ENCODE results near the gene SLC6A18. TPM values are rescaled to one million over a fixed set of nuclear protein-coding genes. Genes with fewer than 3 reads are reported as not detected.
A peak's percentile ranks its signal among the peaks of the same experiment; 100 is the strongest.

Gene SLC6A18
- total RNA-seq, 1 donor from 2014 or later = not detected

GRCh38 chr5:1201327-1202025 is 23.7 kb upstream of the SLC6A18 start, which contains the start of gene SLC6A19:
SLC6A19 (plus strand) TSS chr5:1201595; CDS start chr5:1201651, 56 bp downstream.
- DNase-seq (ENCODE audit: missing footprints) (peak; percentile 63), ATAC-seq (no peak)
- intact Hi-C loops (cut with DNase I) = no loop called here

DNA sequence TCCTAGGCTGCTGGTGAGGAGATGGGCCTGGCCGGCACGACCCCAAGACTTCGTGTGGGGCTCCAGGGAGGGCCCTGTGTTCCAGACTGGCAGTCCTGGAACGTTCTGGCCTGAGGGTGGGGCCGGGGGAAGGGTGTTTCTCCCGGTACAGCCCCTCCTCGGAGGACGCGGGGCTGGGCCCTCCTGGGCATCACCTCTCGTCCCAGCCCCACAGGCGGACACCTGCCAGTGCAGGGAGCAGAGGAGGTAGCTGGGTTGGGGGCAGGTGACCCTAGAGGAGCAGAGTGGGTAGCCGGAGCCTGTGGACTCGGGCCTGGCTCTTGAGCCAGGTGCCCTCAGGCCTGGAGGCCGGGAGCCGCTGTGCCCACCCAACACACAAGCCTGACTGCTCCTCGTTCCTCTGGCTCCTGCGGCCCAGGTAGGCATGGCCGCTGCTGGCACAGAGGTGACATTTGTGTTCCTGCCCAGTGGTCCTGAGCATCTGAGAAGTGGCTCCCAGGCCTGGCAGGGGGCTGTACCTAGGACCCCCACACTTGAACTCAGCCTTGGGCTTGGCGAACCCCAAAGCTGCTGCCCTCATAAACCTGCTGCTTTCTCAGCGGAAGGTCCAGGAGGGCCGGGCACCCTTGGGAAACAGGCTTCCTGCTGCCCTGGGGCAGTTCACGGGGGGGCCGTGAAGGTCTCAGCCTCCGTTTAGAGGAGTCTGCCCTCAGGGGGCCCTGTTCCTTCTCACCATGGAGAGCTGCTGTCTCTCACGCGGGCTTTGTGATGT is 23.0 kb upstream of the SLC6A18 start:
- DNase-seq (ENCODE audit: missing footprints) = peak; percentile 39
- no peak for ATAC-seq
- intact Hi-C loops (cut with DNase I) = no loop called here

GRCh38 chr5:1202798-1203185 is 22.4 kb upstream of the SLC6A18 start:
- DNase-seq (ENCODE audit: missing footprints) (peak; percentile 18), ATAC-seq (no peak)
- intact Hi-C loops (cut with DNase I) = no loop called here

DNA sequence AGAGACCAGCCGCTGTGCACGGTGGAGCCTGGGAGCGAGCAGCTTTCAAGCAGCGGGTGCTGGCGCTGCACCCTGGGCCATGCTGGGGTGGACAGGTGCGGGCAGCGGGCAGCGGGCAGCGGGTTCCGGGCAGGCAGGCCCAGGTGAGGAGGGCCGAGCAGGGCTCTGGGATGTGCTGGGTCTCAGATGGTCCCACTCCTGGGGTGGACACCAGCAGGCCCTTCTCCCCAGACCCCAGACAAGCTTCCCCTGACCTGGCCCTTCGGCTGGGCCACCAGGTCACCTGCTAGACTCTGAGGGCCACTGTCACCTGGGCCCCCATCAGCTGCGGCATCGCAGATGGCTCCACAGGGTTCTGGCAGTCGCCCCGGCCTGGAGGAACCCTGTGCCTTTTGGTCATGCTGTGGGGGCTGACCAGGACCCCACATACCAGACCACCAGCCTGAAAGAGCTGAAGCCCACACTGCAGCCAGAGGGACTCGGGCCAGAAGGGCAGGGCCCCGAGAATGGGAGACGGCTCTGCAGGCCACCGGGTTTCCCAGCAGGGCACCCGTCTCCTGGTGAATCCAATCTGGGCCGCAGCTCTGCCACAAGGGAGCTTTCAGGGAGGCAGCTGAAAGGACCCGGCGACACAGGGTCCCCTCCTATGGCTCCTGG is 21.7 kb upstream of the SLC6A18 start:
- intact Hi-C loops (cut with DNase I) = no loop called here
- ATAC-seq (no peak), DNase-seq (ENCODE audit: missing footprints) (peak; percentile 65)

GRCh38 chr5:1203968-1204692 is 21.1 kb upstream of the SLC6A18 start:
- ATAC-seq = no peak
- peak; percentile 31 for DNase-seq (ENCODE audit: missing footprints)
- intact Hi-C loops (cut with DNase I) = no loop called here

GRCh38 chr5:1204693-1205242 is 20.4 kb upstream of the SLC6A18 start:
- no peak for ATAC-seq
- DNase-seq (ENCODE audit: missing footprints) = no peak
- intact Hi-C loops (cut with DNase I) = no loop called here

- DNase-seq (ENCODE audit: missing footprints) = no peak
- intact Hi-C loops (cut with DNase I) = no loop called here
- ATAC-seq = no peak
Measured at GRCh38 chr5:1205255-1206180, 19.7 kb upstream of the SLC6A18 start.

DNA sequence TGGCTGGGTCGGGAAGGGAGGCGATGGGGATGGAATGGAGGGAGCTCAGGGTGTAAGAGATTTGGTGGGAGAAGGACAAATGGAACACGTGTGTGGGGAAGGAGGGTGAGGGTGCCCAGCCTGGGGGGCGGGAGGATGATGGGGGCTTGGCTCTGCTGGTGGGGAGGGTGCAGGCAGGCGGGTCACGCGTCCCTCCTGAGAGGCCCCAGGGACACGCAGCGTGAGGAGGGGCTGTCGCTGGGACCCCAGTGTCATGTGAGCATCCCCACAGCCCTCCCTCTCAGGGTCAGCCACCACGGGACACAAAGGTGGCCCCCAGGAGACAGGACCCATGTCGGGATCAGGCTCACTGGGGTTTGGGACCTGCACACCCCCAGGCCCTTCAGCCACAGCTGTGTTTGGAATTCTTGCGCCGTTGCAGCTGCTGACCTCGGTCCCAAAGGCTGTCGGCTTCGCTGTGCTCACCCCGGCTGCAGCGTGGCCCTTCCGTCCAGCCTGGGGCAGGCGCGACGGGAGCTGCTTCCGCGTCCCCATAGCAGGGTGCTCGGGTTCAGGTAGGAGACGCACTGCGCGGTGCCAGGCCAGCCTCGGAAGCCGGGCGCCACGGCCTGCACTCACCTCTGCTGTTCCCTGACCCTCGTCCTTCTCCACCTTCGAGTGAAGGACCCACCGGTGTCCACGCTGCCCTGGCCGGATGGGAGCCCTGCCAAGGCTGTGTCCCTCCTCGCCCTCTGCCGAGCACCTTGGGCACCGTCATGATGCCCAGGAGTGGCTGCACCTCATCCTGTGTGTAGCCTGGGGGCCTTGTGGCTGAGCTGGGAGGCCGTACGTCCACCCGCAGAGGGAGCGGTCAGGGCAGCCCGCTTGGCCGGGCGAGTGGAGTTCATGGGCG is 18.4 kb upstream of the SLC6A18 start:
- no peak for ATAC-seq
- peak; percentile 54 for DNase-seq (ENCODE audit: missing footprints)
- intact Hi-C loops (cut with DNase I) = no loop called here

- ATAC-seq (no peak), DNase-seq (ENCODE audit: missing footprints) (peak; percentile 21)
- intact Hi-C loops (cut with DNase I) = no loop called here
Measured at GRCh38 chr5:1207555-1207954, 17.6 kb upstream of the SLC6A18 start.

GRCh38 chr5:1208221-1208742 is 16.9 kb upstream of the SLC6A18 start:
- intact Hi-C loops (cut with DNase I) = no loop called here
- DNase-seq (ENCODE audit: missing footprints) (peak; percentile 37), ATAC-seq (no peak)

GRCh38 chr5:1208743-1209488 is 16.3 kb upstream of the SLC6A18 start:
- intact Hi-C loops (cut with DNase I) = no loop called here
- ATAC-seq (no peak), DNase-seq (ENCODE audit: missing footprints) (no peak)

- ATAC-seq = no peak
- intact Hi-C loops (cut with DNase I) = no loop called here
- no peak for DNase-seq (ENCODE audit: missing footprints)
Measured at GRCh38 chr5:1209489-1209852, 15.7 kb upstream of the SLC6A18 start.

DNA sequence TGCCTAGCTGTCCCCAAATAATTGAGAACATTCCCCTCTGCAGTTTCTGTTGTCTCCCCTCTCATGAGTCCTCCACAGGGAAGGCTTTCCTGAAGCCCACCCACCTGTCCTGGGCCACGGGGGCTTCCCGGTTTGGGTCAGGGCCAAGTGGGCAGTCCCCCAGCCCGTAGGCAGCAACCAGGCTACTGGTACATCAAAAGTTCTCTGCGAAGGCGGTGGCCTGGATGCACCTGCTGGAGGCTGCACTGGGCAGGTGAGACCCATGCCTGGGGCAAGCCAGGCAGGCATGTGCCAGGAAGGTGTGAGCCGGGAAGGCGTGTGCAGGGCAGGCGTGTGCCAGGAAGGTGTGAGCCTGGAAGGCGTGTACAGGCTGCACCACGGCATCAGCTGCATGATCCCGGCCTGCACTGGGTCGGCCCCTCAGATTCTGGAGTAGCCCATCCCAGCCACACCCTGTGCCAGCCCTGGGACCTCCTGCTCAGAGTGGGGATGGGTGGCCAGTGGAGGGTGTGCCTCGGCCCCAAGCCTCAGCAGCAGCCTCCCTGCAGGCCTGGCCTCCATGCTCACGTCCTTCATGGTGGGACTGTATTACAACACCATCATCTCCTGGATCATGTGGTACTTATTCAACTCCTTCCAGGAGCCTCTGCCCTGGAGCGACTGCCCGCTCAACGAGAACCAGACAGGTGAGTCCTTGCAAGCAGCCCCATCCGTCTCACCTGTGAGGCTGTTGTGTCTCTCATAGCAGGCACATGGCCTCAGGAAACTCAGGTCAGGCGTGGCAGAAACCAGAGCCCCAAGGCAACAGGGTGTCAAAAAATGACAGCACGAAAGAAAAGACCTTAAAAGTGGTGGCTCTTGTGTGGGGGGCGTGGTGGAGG is 15.0 kb upstream of the SLC6A18 start:
- no peak for DNase-seq (ENCODE audit: missing footprints)
- intact Hi-C loops (cut with DNase I) = no loop called here
- ATAC-seq = no peak

DNA sequence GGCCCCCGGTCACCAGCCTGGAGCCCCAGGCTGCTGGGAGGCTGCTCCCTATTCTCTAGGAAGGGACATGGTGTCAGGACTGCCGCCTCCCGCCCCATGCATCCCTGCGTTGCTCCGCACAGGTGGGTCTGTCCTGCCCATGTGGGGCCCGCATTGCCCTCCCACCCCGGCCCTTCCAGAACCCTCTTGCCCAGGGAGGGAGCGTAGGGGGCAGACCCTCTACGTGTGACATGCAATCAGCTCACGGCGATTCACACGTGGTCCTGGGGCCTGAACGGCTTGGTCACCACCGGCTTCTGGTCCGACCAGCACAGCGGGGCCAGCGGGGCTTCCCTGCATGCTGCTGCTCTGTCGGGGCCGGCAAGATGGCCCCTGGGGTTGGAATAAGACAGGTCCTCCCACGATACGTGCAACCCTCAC is 14.3 kb upstream of the SLC6A18 start:
- intact Hi-C loops (cut with DNase I) = no loop called here
- DNase-seq (ENCODE audit: missing footprints) = no peak
- ATAC-seq = no peak

- intact Hi-C loops (cut with DNase I) = no loop called here
- no peak for DNase-seq (ENCODE audit: missing footprints)
- no peak for ATAC-seq
Measured at GRCh38 chr5:1211701-1212100, 13.5 kb upstream of the SLC6A18 start.

All from Right ventricle myocardium inferior (tissue), 1 donor.